Ascending aorta (tissue), 2 donors: ENCODE results near the gene UBL4A. TPM values are rescaled to one million over a fixed set of nuclear protein-coding genes. Genes with fewer than 3 reads are reported as not detected.

Source experiments
- DNase-seq, 2 donors: peaks; one replicate each; pipeline ENCODE4 v3.0.0-alpha.2; 2019; ENCODE audit warnings: low spot score in 2 of 2
- H3K27ac ChIP-seq, 2 donors: fragments of 200-600 bp; sonication (generic); one replicate each; pipeline ENCODE4 v1.5.1; 2016 to 2017; ENCODE audit warnings: mild to moderate bottlenecking in 1 of 2
- H3K27me3 ChIP-seq: fragments of 200-600 bp; sonication (generic); one replicate; pipeline ENCODE4 v1.5.1; 2017
- H3K36me3 ChIP-seq, 2 donors: fragments of 200-600 bp; sonication (generic); one replicate each; pipeline ENCODE4 v1.5.1; 2016
- H3K4me1 ChIP-seq, 2 donors: fragments of 200-600 bp; sonication (generic); one replicate each; pipeline ENCODE4 v1.5.1; 2016 to 2017; ENCODE audit warnings: mild to moderate bottlenecking in 1 of 2
- H3K4me3 ChIP-seq, 2 donors: fragments of 200-600 bp; sonication (generic); one replicate each; pipeline ENCODE4 v1.5.1; 2016 to 2017; ENCODE audit warnings: mild to moderate bottlenecking in 1 of 2
- H3K9me3 ChIP-seq, 2 donors: fragments of 200-600 bp; sonication (generic); one replicate each; pipeline ENCODE4 v1.5.1; 2016
- intact Hi-C: fragments of 100-400 bp; cut with DNase I; formaldehyde crosslinking; loops from one replicate; pipeline ENCODE4 v1.15.1; 2023
- total RNA-seq: library from RNA; depleted of rRNA; stranded (reverse); fragments of >200 nt; gene quantifications from one replicate; pipeline ENCODE4 v1.1.0, GENCODE V29; 2016
- TF ChIP-seq, protein P1 (sequence below), 3 experiments: fragments of 200-600 bp in 2 of 3; fragments of 450-650 bp in 1 of 3; sonication (generic) in 2 of 3; IDR thresholded peaks; one replicate each; pipeline ENCODE4 v1.5.1; 2016 to 2019; ENCODE audit warnings: antibody characterized with exemption in 3 of 3, mild to moderate bottlenecking in 1 of 3, moderate library complexity in 1 of 3

The UBL4A gene
- total RNA-seq, 1 donor from 2014 or later: 127 TPM

DNA sequence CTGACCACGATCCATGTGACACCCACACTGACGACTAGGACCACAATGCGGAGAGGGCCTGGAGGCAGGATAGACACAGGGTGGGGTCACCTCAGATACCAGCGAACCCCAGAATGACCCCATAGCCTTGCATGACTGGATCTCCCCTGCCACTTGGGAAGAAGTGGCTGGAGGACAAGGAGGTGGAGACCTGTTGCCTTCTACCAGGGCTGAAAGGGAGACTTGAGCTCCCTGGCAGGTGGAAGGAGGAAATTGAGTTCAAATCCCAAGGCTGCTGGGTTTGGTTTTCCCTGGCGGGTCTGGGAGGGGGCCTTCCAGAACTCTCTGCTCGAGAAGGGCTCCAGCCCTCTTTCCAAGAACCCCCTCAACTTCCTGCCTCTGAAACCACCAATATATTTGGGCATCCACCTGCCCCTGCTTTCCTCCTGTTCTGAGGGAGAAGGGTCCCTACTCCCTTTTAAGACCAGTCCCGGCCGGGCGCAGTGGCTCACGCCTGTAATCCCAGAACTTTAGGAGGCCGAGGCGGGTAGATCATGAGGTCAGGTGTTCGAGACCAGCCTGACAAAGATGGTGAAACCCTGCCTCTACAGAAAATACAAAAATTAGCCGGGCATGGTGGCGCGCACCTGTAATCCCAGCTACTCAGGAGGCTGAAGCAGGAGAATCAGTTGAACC, 26.6 kb upstream of the UBL4A start:
- no peaks in the 10 kb centered on the region for H3K27me3 ChIP-seq
- H3K4me3 ChIP-seq: no peak overlapping the region
- H3K4me1 ChIP-seq: peaks cover 2 to 5% of the 10 kb centered on the region in 2 donors
- no peak for DNase-seq
- intact Hi-C loops: no loop called here
- no peak overlapping the region for H3K27ac ChIP-seq
- peaks cover 0 to 9% of the 10 kb centered on the region in 2 donors for H3K36me3 ChIP-seq
- TF ChIP-seq, protein P1, sequence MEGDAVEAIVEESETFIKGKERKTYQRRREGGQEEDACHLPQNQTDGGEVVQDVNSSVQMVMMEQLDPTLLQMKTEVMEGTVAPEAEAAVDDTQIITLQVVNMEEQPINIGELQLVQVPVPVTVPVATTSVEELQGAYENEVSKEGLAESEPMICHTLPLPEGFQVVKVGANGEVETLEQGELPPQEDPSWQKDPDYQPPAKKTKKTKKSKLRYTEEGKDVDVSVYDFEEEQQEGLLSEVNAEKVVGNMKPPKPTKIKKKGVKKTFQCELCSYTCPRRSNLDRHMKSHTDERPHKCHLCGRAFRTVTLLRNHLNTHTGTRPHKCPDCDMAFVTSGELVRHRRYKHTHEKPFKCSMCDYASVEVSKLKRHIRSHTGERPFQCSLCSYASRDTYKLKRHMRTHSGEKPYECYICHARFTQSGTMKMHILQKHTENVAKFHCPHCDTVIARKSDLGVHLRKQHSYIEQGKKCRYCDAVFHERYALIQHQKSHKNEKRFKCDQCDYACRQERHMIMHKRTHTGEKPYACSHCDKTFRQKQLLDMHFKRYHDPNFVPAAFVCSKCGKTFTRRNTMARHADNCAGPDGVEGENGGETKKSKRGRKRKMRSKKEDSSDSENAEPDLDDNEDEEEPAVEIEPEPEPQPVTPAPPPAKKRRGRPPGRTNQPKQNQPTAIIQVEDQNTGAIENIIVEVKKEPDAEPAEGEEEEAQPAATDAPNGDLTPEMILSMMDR (IDR thresholded peaks at IDR 0.05): no peak
- H3K9me3 ChIP-seq: no peaks in the 10 kb centered on the region

DNA sequence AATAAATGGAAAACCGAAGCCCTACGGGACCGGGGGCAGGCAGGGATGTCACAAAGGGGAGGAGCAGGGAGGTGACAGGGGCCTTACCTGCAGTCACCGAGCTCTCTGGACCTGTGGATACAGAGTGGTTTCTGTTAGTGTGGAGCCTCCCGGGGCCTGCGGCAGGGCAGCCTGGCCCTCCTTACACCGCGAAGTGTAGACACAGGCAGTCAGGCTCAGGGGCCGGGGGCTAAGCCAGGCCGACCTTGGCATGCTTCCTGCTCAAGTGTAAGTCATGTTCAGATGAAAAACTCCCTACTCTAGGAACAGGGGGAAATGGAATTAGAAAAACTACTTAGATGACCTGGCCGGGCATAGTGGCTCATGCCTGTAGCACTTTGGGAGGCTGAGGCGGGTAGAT, 25.3 kb upstream of the UBL4A start:
- Histone ChIP-seq H3K36me3 (peaks cover 0 to 21% of the 10 kb centered on the region in 2 donors), H3K9me3 (no peaks in the 10 kb centered on the region), H3K4me3 (no peak overlapping the region), H3K27me3 (no peaks in the 10 kb centered on the region), H3K4me1 (peaks cover 0 to 3% of the 10 kb centered on the region in 2 donors), H3K27ac (no peak overlapping the region)
- TF ChIP-seq, protein P1 (IDR thresholded peaks at IDR 0.05): no peak
- no peak for DNase-seq
- intact Hi-C loops: no loop called here

- Histone ChIP-seq H3K9me3 (no peaks in the 10 kb centered on the region), H3K4me1 (no peaks in the 10 kb centered on the region), H3K4me3 (no peak overlapping the region), H3K27ac (no peak overlapping the region), H3K36me3 (peaks cover 0 to 34% of the 10 kb centered on the region in 2 donors), H3K27me3 (no peaks in the 10 kb centered on the region)
- TF ChIP-seq, protein P1 (IDR thresholded peaks at IDR 0.05): no peak
- intact Hi-C loops: no loop called here
- DNase-seq: no peak
Measured at GRCh38 chrX:154509455-154509854, 23.0 kb upstream of the UBL4A start.

GRCh38 chrX:154508384-154508745, 21.9 kb upstream of the UBL4A start:
- TF ChIP-seq, protein P1 (IDR thresholded peaks at IDR 0.05): no peak
- Histone ChIP-seq H3K27me3 (no peaks in the 10 kb centered on the region), H3K9me3 (no peaks in the 10 kb centered on the region), H3K4me3 (no peak overlapping the region), H3K27ac (no peak overlapping the region), H3K36me3 (peaks cover 0 to 34% of the 10 kb centered on the region in 2 donors), H3K4me1 (no peaks in the 10 kb centered on the region)
- intact Hi-C loops: no loop called here
- no peak for DNase-seq

DNA sequence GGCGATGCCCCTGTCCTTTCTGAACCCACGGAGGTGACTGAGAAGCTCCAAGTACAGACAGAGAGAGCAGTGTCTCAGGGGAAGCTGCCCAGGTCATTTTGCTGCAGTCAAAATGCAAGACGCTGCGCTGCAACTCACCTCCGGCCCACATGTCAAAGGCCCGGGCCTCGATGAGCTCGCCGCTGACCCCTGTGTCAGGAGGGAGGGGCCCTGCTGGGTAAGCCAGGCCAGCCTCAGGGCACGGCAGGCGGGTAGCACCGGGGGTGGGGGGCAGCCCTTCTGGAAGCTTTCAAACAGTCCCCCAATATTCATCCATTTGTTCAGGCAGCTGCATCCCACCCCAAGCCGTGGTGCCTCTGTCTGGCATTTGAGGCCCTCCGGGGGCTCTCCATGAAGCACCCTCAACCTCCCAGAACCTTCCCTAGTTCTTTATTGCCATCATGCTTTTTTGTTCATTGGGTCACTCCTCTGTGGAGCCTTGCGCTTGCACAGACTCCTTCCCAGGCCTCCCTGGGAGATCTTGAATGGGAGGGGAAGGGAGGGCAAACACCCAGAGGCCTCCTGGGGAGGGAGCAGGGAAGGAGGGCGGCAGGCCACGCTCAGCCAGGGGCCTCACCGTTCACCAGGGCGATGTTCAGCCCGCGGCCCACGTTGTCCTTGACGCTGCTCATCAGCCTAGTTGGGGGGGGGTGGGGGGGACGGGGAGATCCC, 21.4 kb upstream of the UBL4A start:
- DNase-seq: no peak
- no peak overlapping the region for H3K27ac ChIP-seq
- TF ChIP-seq, protein P1 (IDR thresholded peaks at IDR 0.05): no peak
- no peaks in the 10 kb centered on the region for H3K9me3 ChIP-seq
- H3K4me1 ChIP-seq: no peaks in the 10 kb centered on the region
- H3K27me3 ChIP-seq: no peaks in the 10 kb centered on the region
- intact Hi-C loops: no loop called here
- H3K36me3 ChIP-seq: peaks cover 0 to 34% of the 10 kb centered on the region in 2 donors
- no peak overlapping the region for H3K4me3 ChIP-seq
